Measurements from ENCODE around the gene KCNK16. TPM values are rescaled to one million over a fixed set of nuclear protein-coding genes. Genes with fewer than 3 reads are reported as not detected.

Gene KCNK16
- total and polyA plus RNA-seq, 4 donors, result not detected

GRCh38 chr6:39361657-39362486 lies 39.4 kb upstream of the KCNK16 start:
- ATAC-seq (ENCODE audit: low FRiP score) (peak; percentile 84), DNase-seq (peak in 1 of 2 donors; percentile 74)
- H3K36me3 ChIP-seq (ENCODE audit: control insufficient read depth in 1 of 2, insufficient read depth in 2 of 2, low read length in 1 of 2), result no peaks in the 10 kb centered on the region
- H3K4me1 ChIP-seq (ENCODE audit: control insufficient read depth in 1 of 2, insufficient read depth in 2 of 2, low read length in 2 of 2), result no peaks in the 10 kb centered on the region
- intact Hi-C loops (cut with DNase I), result loop anchor here (5.0 to 10.0 kb wide), 2 partner anchors 530 to 943 kb away; no protein-coding TSS in a partner anchor
- H3K9me3 ChIP-seq (ENCODE audit: control insufficient read depth, low read length), result no peaks in the 10 kb centered on the region
- WGBS, 2 donors, result 30 to 35% methylated on average over 21 of the region's 21 CpGs
- H3K27ac ChIP-seq (ENCODE audit: low read depth in 1 of 2, low read length in 2 of 2), result no peak overlapping the region
- H3K27me3 ChIP-seq (ENCODE audit: control insufficient read depth in 1 of 2, insufficient read depth in 2 of 2, low read length in 1 of 2), result no peaks in the 10 kb centered on the region
- H3K4me3 ChIP-seq (ENCODE audit: low read length in 2 of 2), result no peak overlapping the region

- H3K27me3 ChIP-seq (ENCODE audit: control insufficient read depth in 1 of 2, insufficient read depth in 2 of 2, low read length in 1 of 2), result no peaks in the 10 kb centered on the region
- ATAC-seq (ENCODE audit: low FRiP score) (no peak), DNase-seq (no peak)
- no peaks in the 10 kb centered on the region for H3K4me1 ChIP-seq (ENCODE audit: control insufficient read depth in 1 of 2, insufficient read depth in 2 of 2, low read length in 2 of 2)
- no peak overlapping the region for H3K4me3 ChIP-seq (ENCODE audit: low read length in 2 of 2)
- no peak overlapping the region for H3K27ac ChIP-seq (ENCODE audit: low read depth in 1 of 2, low read length in 2 of 2)
- 90 to 93% methylated on average over 9 of the region's 9 CpGs for WGBS, 2 donors
- intact Hi-C loops (cut with DNase I), result loop anchor here (5.0 to 10.0 kb wide), 2 partner anchors 532 to 944 kb away; no protein-coding TSS in a partner anchor
- no peaks in the 10 kb centered on the region for H3K9me3 ChIP-seq (ENCODE audit: control insufficient read depth, low read length)
- H3K36me3 ChIP-seq (ENCODE audit: control insufficient read depth in 1 of 2, insufficient read depth in 2 of 2, low read length in 1 of 2), result no peaks in the 10 kb centered on the region
Observed at GRCh38 chr6:39360378-39360777, 37.9 kb upstream of the KCNK16 start.

DNA sequence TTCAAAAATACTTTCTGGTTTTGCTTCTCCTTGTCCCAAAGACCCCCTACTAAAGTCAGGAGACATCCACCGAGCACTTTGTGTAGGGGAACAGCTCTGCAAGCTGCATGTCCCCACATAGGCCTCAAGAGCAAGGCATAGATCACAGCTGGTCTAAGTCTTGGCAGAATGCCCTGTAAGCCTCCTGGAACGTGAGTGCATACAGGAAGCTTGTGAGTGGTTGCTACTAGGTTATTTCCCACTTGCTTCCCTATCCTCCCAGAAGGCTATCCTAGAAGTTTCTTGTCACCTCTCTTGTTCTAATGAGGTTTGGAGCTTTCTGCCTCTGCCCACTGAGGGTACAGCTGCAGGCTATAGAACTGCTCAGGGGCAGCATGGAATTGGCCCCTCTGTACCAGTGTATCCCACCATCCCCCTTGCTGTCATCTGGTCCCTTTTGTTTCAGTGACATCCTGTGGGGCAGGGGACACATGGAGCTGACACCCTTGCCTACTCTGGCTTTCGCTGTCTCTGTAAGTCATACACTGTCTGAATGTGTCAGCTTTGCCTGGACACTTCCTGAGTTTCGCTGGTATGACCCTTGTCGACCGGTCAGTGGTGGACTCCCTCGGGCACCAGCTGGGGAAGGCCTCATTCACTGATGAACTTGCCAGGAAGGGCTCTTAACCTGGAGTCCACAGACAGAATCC lies 35.6 kb upstream of the KCNK16 start:
- H3K9me3 ChIP-seq (ENCODE audit: control insufficient read depth, low read length), result peaks cover 1% of the 10 kb centered on the region
- intact Hi-C loops (cut with DNase I), result no loop called here
- H3K27ac ChIP-seq (ENCODE audit: low read depth in 1 of 2, low read length in 2 of 2), result no peak overlapping the region
- no peaks in the 10 kb centered on the region for H3K27me3 ChIP-seq (ENCODE audit: control insufficient read depth in 1 of 2, insufficient read depth in 2 of 2, low read length in 1 of 2)
- H3K4me1 ChIP-seq (ENCODE audit: control insufficient read depth in 1 of 2, insufficient read depth in 2 of 2, low read length in 2 of 2), result no peaks in the 10 kb centered on the region
- no peak overlapping the region for H3K4me3 ChIP-seq (ENCODE audit: low read length in 2 of 2)
- DNase-seq, result no peak
- H3K36me3 ChIP-seq (ENCODE audit: control insufficient read depth in 1 of 2, insufficient read depth in 2 of 2, low read length in 1 of 2), result no peaks in the 10 kb centered on the region
- WGBS, 2 donors, result 78 to 80% methylated on average over 7 of the region's 7 CpGs
- ATAC-seq (ENCODE audit: low FRiP score), result no peak

DNA sequence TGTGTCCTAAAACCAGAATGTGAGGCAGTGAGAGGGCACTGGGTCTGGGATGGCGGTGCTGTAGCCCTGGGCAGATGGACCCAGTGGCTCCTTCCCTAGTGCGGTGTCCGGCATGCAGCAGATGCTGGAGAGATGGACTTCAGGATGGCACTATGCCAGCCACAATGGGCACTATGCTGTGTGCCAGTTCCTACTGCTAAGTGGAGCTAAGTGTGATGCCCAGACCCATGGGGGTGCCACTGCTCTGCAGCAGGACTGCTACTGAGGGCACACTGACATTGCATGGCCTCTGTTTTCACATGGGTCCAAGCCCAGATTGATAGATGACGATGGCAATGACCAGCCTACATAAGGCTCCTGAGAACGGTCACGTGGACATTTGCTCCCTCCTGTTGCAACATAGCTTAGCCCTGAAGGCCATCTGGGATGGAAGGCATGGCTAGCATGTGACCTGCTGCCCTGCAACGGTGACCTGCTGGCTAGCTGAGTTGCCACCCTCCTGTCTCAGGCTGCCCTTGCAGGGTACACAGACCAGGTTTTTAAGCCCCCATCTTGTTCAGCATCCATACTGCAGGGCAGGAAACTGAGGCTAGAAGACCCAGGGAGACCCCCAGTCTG lies 31.3 kb upstream of the KCNK16 start:
- no peaks in the 10 kb centered on the region for H3K4me1 ChIP-seq (ENCODE audit: control insufficient read depth in 1 of 2, insufficient read depth in 2 of 2, low read length in 2 of 2)
- H3K9me3 ChIP-seq (ENCODE audit: control insufficient read depth, low read length), result peaks cover 1% of the 10 kb centered on the region
- H3K27ac ChIP-seq (ENCODE audit: low read depth in 1 of 2, low read length in 2 of 2), result no peak overlapping the region
- DNase-seq (no peak), ATAC-seq (ENCODE audit: low FRiP score) (no peak)
- no peaks in the 10 kb centered on the region for H3K27me3 ChIP-seq (ENCODE audit: control insufficient read depth in 1 of 2, insufficient read depth in 2 of 2, low read length in 1 of 2)
- WGBS, 2 donors, result 92 to 97% methylated on average over 7 of the region's 7 CpGs
- H3K4me3 ChIP-seq (ENCODE audit: low read length in 2 of 2), result no peak overlapping the region
- intact Hi-C loops (cut with DNase I), result no loop called here
- H3K36me3 ChIP-seq (ENCODE audit: control insufficient read depth in 1 of 2, insufficient read depth in 2 of 2, low read length in 1 of 2), result no peaks in the 10 kb centered on the region

DNA sequence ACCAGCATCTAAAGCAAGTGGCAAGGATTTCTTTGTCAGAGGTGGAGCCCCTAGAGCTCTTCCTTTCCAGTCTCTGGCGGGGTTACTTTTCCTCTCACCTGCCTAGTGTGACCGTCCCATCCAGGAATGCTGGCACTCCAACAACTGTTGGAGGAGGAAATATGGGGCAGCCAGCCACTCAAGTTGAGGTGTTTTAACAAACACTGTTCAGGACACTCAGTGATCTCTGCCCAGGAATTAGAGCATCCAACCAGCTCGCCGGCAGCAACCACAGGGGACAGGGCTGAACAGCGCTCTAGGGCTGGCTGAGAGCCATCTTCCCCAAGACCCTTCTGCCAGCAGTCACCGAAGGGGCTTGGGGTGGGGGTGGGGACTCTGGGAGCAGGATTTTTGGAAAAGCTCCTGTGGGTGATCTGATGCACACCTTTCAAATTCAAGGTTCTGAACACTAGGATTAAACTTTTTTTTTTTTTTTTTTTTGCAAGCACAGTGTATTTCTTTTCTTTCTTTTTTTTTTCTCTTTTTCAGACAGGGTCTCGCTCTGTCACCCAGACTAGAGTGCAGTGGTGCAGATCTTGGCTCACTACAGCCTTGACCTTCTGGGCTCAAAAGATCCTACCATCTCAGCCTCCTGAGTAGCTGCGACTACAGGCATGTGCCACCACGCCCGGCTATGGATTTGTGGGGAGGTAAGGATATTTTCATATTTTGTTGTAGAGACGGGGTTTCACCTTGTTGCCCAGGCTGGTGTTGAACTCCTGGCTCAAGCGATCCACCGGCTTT lies 28.4 kb upstream of the KCNK16 start:
- H3K27me3 ChIP-seq (ENCODE audit: control insufficient read depth in 1 of 2, insufficient read depth in 2 of 2, low read length in 1 of 2), result no peaks in the 10 kb centered on the region
- WGBS, 2 donors, result 89 to 91% methylated on average over 13 of the region's 13 CpGs
- no peaks in the 10 kb centered on the region for H3K4me1 ChIP-seq (ENCODE audit: control insufficient read depth in 1 of 2, insufficient read depth in 2 of 2, low read length in 2 of 2)
- H3K4me3 ChIP-seq (ENCODE audit: low read length in 2 of 2), result no peak overlapping the region
- ATAC-seq (ENCODE audit: low FRiP score), result no peak
- no peaks in the 10 kb centered on the region for H3K36me3 ChIP-seq (ENCODE audit: control insufficient read depth in 1 of 2, insufficient read depth in 2 of 2, low read length in 1 of 2)
- intact Hi-C loops (cut with DNase I), result no loop called here
- no peak overlapping the region for H3K27ac ChIP-seq (ENCODE audit: low read depth in 1 of 2, low read length in 2 of 2)
- DNase-seq, result no peak
- peaks cover 1% of the 10 kb centered on the region for H3K9me3 ChIP-seq (ENCODE audit: control insufficient read depth, low read length)

- no peaks in the 10 kb centered on the region for H3K27me3 ChIP-seq (ENCODE audit: control insufficient read depth in 1 of 2, insufficient read depth in 2 of 2, low read length in 1 of 2)
- intact Hi-C loops (cut with DNase I), result loop anchor here (10.0 kb wide), 3 partner anchors 536 to 1726 kb away; partner anchors contain the start of genes NFYA (in 1 of the 2) and OARD1 (in 1 of the 2)
- ATAC-seq (ENCODE audit: low FRiP score), result no peak
- H3K27ac ChIP-seq (ENCODE audit: low read depth in 1 of 2, low read length in 2 of 2), result no peak overlapping the region
- H3K4me3 ChIP-seq (ENCODE audit: low read length in 2 of 2), result no peak overlapping the region
- H3K36me3 ChIP-seq (ENCODE audit: control insufficient read depth in 1 of 2, insufficient read depth in 2 of 2, low read length in 1 of 2), result no peaks in the 10 kb centered on the region
- 94 to 96% methylated on average over 15 of the region's 15 CpGs for WGBS, 2 donors
- DNase-seq, result no peak
- H3K9me3 ChIP-seq (ENCODE audit: control insufficient read depth, low read length), result no peaks in the 10 kb centered on the region
- H3K4me1 ChIP-seq (ENCODE audit: control insufficient read depth in 1 of 2, insufficient read depth in 2 of 2, low read length in 2 of 2), result no peaks in the 10 kb centered on the region
Observed at GRCh38 chr6:39348740-39349139, 26.2 kb upstream of the KCNK16 start.

DNA sequence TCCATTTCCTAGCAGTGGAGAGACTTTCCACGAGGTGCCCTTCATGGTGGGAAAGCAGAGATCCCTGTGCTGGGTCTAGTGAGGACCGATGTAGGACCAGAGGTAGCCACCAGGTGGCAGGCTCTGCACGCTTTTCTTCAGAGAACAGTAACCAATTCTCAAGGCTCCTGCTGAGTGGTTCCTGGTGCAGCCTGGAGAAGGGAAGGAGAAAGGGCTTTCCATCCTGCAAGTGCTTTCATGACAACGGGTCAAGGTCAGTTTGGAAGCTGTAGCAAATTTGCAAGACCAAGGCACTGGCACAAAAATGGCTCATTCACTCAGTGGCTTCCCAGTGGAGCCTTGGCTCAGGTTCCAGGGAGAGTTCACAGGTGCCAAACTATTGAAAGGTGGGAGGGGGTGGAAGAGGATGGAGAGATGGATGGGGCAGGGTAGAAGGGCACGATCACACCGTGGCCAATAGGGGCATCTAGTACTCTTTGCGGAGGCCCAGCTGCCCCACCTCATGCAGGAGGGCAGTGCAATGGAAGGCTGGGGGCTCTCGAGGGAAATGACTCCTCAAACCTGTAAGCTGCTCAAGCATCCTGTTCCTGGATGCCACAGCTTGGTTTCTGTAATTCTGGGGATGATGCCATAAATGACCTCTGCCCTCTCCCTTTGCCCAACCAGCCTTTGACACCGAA lies 25.5 kb upstream of the KCNK16 start:
- Histone ChIP-seq H3K4me1 (ENCODE audit: control insufficient read depth in 1 of 2, insufficient read depth in 2 of 2, low read length in 2 of 2) (no peaks in the 10 kb centered on the region), H3K4me3 (ENCODE audit: low read length in 2 of 2) (no peak overlapping the region), H3K9me3 (ENCODE audit: control insufficient read depth, low read length) (no peaks in the 10 kb centered on the region), H3K36me3 (ENCODE audit: control insufficient read depth in 1 of 2, insufficient read depth in 2 of 2, low read length in 1 of 2) (no peaks in the 10 kb centered on the region), H3K27ac (ENCODE audit: low read depth in 1 of 2, low read length in 2 of 2) (no peak overlapping the region), H3K27me3 (ENCODE audit: control insufficient read depth in 1 of 2, insufficient read depth in 2 of 2, low read length in 1 of 2) (no peaks in the 10 kb centered on the region)
- DNase-seq (peak; percentile 79 to 92), ATAC-seq (ENCODE audit: low FRiP score) (peak; percentile 75)
- WGBS, 2 donors, result 43 to 47% methylated on average over 9 of the region's 9 CpGs
- intact Hi-C loops (cut with DNase I), result loop anchor here (10.0 kb wide), 3 partner anchors 537 to 1727 kb away; partner anchors contain the start of genes NFYA (in 1 of the 2) and OARD1 (in 1 of the 2)

Measured in aorta (tissue), 5 donors.